ENCODE results near the gene CHP1.

DNA sequence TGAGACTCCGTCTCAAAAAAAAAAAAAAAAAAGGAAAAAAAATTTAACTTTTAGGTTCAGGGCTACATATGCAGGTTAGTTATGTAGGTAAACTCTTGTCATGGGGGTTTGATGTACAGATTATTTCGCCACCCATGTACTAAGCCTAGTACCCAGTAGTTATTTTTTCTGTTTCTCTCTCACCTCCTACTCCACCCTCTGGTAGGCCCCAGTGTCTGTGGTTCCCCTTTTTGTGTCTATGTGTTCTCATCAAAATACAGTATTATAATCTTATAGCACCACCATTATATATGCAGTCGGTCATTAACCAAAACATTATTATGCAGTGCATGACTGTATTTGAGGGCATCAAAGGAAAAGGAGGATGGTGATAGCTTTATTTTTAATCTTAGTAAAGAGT lies 47.3 kb downstream of the CHP1 start:
- TF ChIP-seq POLR2A (IDR thresholded peaks at IDR 0.05; ENCODE audit: low read depth, low read length) (no peak), POLR2AphosphoS5 (IDR thresholded peaks at IDR 0.05; ENCODE audit: low read depth, low read length) (no peak)
